ENCODE measurements around the gene AGAP1.

The AGAP1 gene

GRCh38 chr2:235493402-235493774 lies 455 bp upstream of the AGAP1 start:
- POLR2A ChIA-PET: no interaction called here
- CTCF ChIA-PET: no interaction called here
- no peak for DNase-seq (ENCODE audit: extremely low spot score)

DNA sequence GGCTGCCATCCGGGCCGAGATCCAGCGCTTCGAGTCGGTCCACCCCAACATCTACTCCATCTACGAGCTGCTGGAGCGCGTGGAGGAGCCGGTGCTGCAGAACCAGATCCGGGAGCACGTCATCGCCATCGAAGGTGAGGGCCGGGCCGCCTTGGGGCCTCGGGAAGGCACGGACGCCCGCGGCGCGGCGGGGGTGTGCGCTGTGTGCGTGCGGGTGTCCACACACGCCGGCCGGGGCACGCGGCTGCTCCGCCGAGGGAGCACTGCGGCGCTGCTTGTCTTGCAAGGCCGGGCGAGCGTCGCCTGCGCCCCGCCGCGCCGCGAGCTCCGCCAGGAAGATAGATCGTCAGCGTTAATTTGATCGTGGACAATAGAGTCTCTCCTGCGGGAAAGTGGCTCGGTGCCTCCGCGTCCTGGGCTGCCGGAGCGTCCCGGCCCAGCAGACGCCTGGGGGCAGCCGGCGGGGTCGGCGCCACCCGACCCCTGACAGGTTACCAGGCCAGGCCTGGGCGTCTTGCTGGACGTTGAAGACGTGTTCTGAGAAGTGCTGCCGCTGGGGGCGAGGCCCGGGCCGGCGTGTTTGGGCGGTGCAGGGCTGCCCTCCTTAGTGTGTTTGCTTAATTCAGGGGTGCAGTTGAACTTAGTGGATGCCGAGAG lies 1.0 kb downstream of the AGAP1 start:
- TF ChIP-seq CTCF (IDR thresholded peaks at IDR 0.05; ENCODE audit: control extremely low read depth, extremely low read depth, low read depth, missing control alignments): no peak
- DNase-seq (ENCODE audit: extremely low spot score): no peak
- POLR2A ChIA-PET: no interaction called here
- CTCF ChIA-PET: no interaction called here

More at GRCh38 chr2:235493402-235493774, 455 bp upstream of the AGAP1 start:
- no peak for TF ChIP-seq CTCF (IDR thresholded peaks at IDR 0.05; ENCODE audit: control extremely low read depth, extremely low read depth, low read depth, missing control alignments)

DNA sequence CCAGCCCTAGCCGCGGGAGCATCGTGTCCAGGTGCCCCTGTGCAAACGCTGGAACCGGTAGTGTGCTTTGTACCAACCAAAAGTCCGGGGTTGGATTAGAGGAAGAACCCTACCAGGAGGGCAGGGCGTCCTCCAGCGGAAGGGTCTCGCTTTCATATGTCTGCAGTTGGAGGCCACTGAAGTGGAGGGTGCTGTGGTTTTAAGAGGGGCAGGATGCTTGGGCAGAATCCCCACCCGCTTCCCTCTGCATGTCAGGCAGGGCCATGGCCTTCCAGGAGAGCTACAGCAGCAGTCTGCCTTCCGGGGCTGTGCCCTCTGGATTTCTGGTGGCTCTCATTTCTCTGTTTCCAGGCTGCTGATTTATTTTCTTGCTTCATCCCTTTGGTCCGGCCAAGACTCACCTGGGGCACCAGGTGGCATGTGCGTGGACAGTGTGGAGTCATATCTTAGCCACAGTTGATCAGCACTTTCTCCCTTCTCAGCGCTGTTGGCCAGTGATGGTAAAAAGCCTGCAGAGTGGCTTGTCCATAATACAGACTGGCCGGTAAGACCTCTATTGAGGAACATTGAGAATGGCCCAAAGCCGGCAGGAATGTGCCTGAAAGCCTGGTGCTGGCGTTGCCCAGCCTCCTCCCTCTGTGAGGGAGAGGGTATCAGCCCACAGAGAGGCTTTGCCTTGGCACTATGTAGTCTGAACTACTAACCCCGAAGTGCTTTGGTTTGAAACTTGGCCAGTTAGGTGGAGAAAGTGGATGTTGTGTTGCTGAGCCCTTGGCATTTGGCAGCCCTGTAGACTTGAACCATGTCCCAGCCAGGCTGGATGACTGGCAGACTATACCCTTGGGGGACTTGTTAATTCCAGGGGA lies 1.8 kb downstream of the AGAP1 start:
- ChIA-PET CTCF (no interaction called here), POLR2A (no interaction called here)
- no peak for DNase-seq (ENCODE audit: extremely low spot score)
- TF ChIP-seq CTCF (IDR thresholded peaks at IDR 0.05; ENCODE audit: control extremely low read depth, extremely low read depth, low read depth, missing control alignments): no peak

DNA sequence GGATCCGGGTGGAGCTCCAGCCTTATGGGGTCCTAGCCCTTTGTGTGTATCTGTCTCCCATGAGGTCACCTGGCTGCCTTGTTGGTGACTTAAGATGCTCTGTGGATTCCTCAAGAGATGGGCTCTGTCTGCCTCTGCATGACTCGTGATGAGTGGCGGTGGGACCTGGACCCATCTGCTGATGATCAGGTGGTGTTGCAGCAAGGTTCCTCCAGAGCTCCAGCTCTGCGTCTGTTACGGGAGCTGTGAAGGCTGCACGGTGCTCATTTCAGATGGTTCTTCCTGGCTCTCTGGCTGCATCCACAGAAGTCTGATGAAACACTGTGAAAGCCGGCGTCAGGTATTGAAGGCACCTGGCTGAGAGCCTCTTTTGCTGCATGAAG lies 2.4 kb downstream of the AGAP1 start:
- TF ChIP-seq CTCF (IDR thresholded peaks at IDR 0.05; ENCODE audit: control extremely low read depth, extremely low read depth, low read depth, missing control alignments): no peak
- POLR2A ChIA-PET: no interaction called here
- DNase-seq (ENCODE audit: extremely low spot score): no peak
- CTCF ChIA-PET: no interaction called here

DNA sequence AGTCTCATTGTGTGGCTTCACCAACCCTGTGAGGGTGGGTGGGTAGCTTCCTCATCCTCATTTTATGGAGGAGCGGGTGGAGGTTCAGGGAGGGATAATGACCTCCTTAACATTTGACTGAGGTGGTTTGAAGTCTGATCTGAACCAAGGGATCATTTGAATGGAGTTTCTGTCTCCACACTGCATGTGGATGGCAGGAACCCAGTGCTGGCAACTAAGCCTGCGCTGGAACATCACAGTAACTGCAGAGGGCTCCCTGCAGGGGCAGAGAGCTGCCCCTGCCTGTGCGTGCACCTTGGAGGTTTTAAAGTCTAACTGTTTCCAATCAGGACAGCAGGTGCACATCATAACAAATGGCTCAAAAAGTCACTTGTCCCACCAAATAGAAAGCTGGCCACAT lies 3.3 kb downstream of the AGAP1 start:
- CTCF ChIA-PET: no interaction called here
- no peak for DNase-seq (ENCODE audit: extremely low spot score)
- POLR2A ChIA-PET: no interaction called here
- TF ChIP-seq CTCF (IDR thresholded peaks at IDR 0.05; ENCODE audit: control extremely low read depth, extremely low read depth, low read depth, missing control alignments): no peak

DNA sequence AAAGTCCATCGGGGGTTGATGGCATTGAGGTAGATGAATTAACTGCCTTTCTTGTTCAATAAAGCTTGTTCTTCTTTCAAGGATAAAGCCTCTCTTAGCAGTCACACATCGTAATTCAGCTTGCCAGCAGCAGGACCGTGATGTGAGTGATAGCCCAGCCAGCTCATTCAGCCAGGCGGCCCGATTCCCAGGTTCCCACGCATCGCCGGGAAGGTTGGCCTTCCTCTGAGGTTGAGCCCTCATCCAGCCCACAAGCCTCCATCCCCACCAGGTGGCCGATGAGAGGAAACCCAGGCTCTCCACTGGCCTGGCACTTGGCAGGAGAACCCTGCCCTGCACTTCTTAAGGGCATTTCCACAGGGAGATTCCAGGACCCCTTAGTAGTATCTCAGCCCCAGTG lies 4.7 kb downstream of the AGAP1 start:
- DNase-seq (ENCODE audit: extremely low spot score): no peak
- ChIA-PET POLR2A (no interaction called here), CTCF (no interaction called here)
- no peak for TF ChIP-seq CTCF (IDR thresholded peaks at IDR 0.05; ENCODE audit: control extremely low read depth, extremely low read depth, low read depth, missing control alignments)

Measured in GM10248 (cell line).